Skeletal muscle tissue (tissue), 4 donors: ENCODE data around the gene TKTL2. TPM values are rescaled to one million over a fixed set of nuclear protein-coding genes. Genes with fewer than 3 reads are reported as not detected.

Experiments used
- H3K27ac ChIP-seq: one replicate; pipeline ENCODE4 v1.7.0; 2013; ENCODE audit warnings: mild to moderate bottlenecking, low read depth, low read length, inconsistent platforms
- H3K27me3 ChIP-seq, 3 donors: one replicate each; pipeline ENCODE4 v1.7.0; 2013; ENCODE audit warnings: low read length in 3 of 3; ENCODE audit not compliant: control insufficient read depth in 3 of 3, insufficient read depth in 3 of 3
- H3K36me3 ChIP-seq, 3 donors: one replicate each; pipeline ENCODE4 v1.7.0; 2013; ENCODE audit warnings: low read length in 3 of 3; ENCODE audit not compliant: control insufficient read depth in 3 of 3, insufficient read depth in 3 of 3
- H3K4me1 ChIP-seq, 3 donors: one replicate each; pipeline ENCODE4 v1.7.0; 2013; ENCODE audit warnings: low read length in 3 of 3, mild to moderate bottlenecking in 3 of 3; ENCODE audit not compliant: control insufficient read depth in 3 of 3, insufficient read depth in 3 of 3
- H3K4me3 ChIP-seq, 3 donors: one replicate each; pipeline ENCODE4 v1.7.0; 2013; ENCODE audit warnings: low read length in 3 of 3
- H3K9ac ChIP-seq, 3 donors: one replicate each; pipeline ENCODE4 v1.7.0; 2013; ENCODE audit warnings: low read length in 3 of 3, mild to moderate bottlenecking in 3 of 3, moderate library complexity in 2 of 3, low read depth in 1 of 3
- H3K9me3 ChIP-seq, 3 donors: one replicate each; pipeline ENCODE4 v1.7.0; 2013; ENCODE audit warnings: low read length in 3 of 3; ENCODE audit not compliant: control insufficient read depth in 3 of 3
- total RNA-seq: library from RNA; depleted of rRNA; stranded (reverse); fragments of >200 nt; gene quantifications from one replicate; pipeline ENCODE4 v1.2.3, GENCODE V29; 2014
- donor health status: Osteomylitis.

The TKTL2 gene
- under 0.01 TPM for total RNA-seq

GRCh38 chr4:163473576-163473975 is at the start of gene TKTL2:
Gene TKTL2 (minus strand): TSS chr4:163473754. CDS start chr4:163473734, 20 bp downstream.
- no peaks in the 10 kb centered on the region for H3K27me3 ChIP-seq
- no peaks in the 10 kb centered on the region for H3K4me1 ChIP-seq
- H3K9ac ChIP-seq, result no peak within 1 kb of the TSS
- no peaks in the 10 kb centered on the region for H3K9me3 ChIP-seq
- H3K27ac ChIP-seq, result no peak within 1 kb of the TSS
- H3K4me3 ChIP-seq, result no peak within 1 kb of the TSS
- H3K36me3 ChIP-seq, result no peaks in the 10 kb centered on the region

GRCh38 chr4:163515198-163515597 is 41.6 kb upstream of the TKTL2 start:
- peaks cover 5 to 28% (median 21%) of the 10 kb centered on the region in 3 donors for H3K36me3 ChIP-seq
- H3K9me3 ChIP-seq, result no peaks in the 10 kb centered on the region
- H3K4me1 ChIP-seq, result no peaks in the 10 kb centered on the region
- H3K9ac ChIP-seq, result no peak overlapping the region
- H3K4me3 ChIP-seq, result no peak overlapping the region
- H3K27me3 ChIP-seq, result no peaks in the 10 kb centered on the region
- no peak overlapping the region for H3K27ac ChIP-seq

GRCh38 chr4:163505374-163505773 is 31.8 kb upstream of the TKTL2 start:
- no peaks in the 10 kb centered on the region for H3K4me1 ChIP-seq

GRCh38 chr4:163500586-163500985 is 27.0 kb upstream of the TKTL2 start:
- Histone ChIP-seq H3K27me3 (no peaks in the 10 kb centered on the region), H3K9me3 (no peaks in the 10 kb centered on the region), H3K27ac (no peak overlapping the region), H3K4me1 (no peaks in the 10 kb centered on the region), H3K9ac (no peak overlapping the region), H3K36me3 (no peaks in the 10 kb centered on the region), H3K4me3 (no peak overlapping the region)

More at GRCh38 chr4:163505374-163505773, 31.8 kb upstream of the TKTL2 start:
- no peak overlapping the region for H3K27ac ChIP-seq
- H3K9ac ChIP-seq, result no peak overlapping the region
- no peaks in the 10 kb centered on the region for H3K9me3 ChIP-seq
- H3K36me3 ChIP-seq, result peaks cover 0 to 12% (median 6%) of the 10 kb centered on the region in 3 donors
- no peak overlapping the region for H3K4me3 ChIP-seq
- no peaks in the 10 kb centered on the region for H3K27me3 ChIP-seq

GRCh38 chr4:163495900-163496299 is 22.3 kb upstream of the TKTL2 start:
- no peak overlapping the region for H3K27ac ChIP-seq
- H3K4me3 ChIP-seq, result peak overlapping the region in 2 of 3 donors; percentile 4 to 34
- peaks cover 0 to 6% (median 0%) of the 10 kb centered on the region in 3 donors for H3K4me1 ChIP-seq
- H3K36me3 ChIP-seq, result no peaks in the 10 kb centered on the region
- H3K27me3 ChIP-seq, result no peaks in the 10 kb centered on the region
- H3K9ac ChIP-seq, result peak overlapping the region in 1 of 3 donors; percentile 85
- H3K9me3 ChIP-seq, result no peaks in the 10 kb centered on the region

GRCh38 chr4:163494360-163495241 is 21.0 kb upstream of the TKTL2 start, which contains the start of gene TMA16:
Gene TMA16 (plus strand): TSS chr4:163494690. CDS start chr4:163494802, 112 bp downstream.
- Histone ChIP-seq H3K36me3 (no peaks in the 10 kb centered on the region), H3K27ac (peak within 1 kb of the TSS; percentile 65), H3K4me3 (peak within 1 kb of the TSS; percentile 90 to 96 (median 92)), H3K9ac (peak within 1 kb of the TSS; percentile 83 to 95 (median 85)), H3K27me3 (no peaks in the 10 kb centered on the region), H3K9me3 (no peaks in the 10 kb centered on the region), H3K4me1 (peaks cover 0 to 6% (median 0%) of the 10 kb centered on the region in 3 donors)

- Histone ChIP-seq H3K27me3 (no peaks in the 10 kb centered on the region), H3K4me3 (peak overlapping the region; percentile 90 to 96 (median 92)), H3K27ac (peak overlapping the region; percentile 65), H3K36me3 (no peaks in the 10 kb centered on the region), H3K9ac (peak overlapping the region; percentile 83 to 95 (median 85)), H3K4me1 (peaks cover 0 to 6% (median 0%) of the 10 kb centered on the region in 3 donors), H3K9me3 (no peaks in the 10 kb centered on the region)
These were observed 20.2 kb upstream of the TKTL2 start for GRCh38 chr4:163493643-163494359.

- Histone ChIP-seq H3K4me1 (peaks cover 0 to 6% (median 0%) of the 10 kb centered on the region in 3 donors), H3K9me3 (no peaks in the 10 kb centered on the region), H3K9ac (no peak overlapping the region), H3K27me3 (no peaks in the 10 kb centered on the region), H3K27ac (no peak overlapping the region), H3K4me3 (no peak overlapping the region), H3K36me3 (no peaks in the 10 kb centered on the region)
These were observed 19.5 kb upstream of the TKTL2 start for GRCh38 chr4:163492951-163493504.

- Histone ChIP-seq H3K27me3 (no peaks in the 10 kb centered on the region), H3K4me3 (no peak overlapping the region), H3K4me1 (peaks cover 0 to 2% (median 0%) of the 10 kb centered on the region in 3 donors), H3K27ac (no peak overlapping the region), H3K36me3 (no peaks in the 10 kb centered on the region), H3K9me3 (no peaks in the 10 kb centered on the region), H3K9ac (no peak overlapping the region)
These were observed 16.4 kb upstream of the TKTL2 start for GRCh38 chr4:163489929-163490328.
